Measurements from ENCODE around the gene ARGLU1.

ARGLU1 gene

GRCh38 chr13:106540613-106541012 lies 27.3 kb downstream of the ARGLU1 start:
- DNase-seq, result no peak

- no peak for DNase-seq
Measured at GRCh38 chr13:106537521-106537920, 30.4 kb downstream of the ARGLU1 start.

- peak; percentile 23 for DNase-seq
Measured at GRCh38 chr13:106536244-106537034, 31.5 kb downstream of the ARGLU1 start.

- DNase-seq, result peak; percentile 68
Measured at GRCh38 chr13:106535552-106536243, 32.2 kb downstream of the ARGLU1 start, which contains the start of gene EFNB2. EFNB2 (minus strand) TSS chr13:106535662; CDS start chr13:106534964, 698 bp downstream.

- no peak for DNase-seq
Measured at GRCh38 chr13:106534639-106535551, 33.0 kb downstream of the ARGLU1 start.

- DNase-seq, result peak; percentile 2
Measured at GRCh38 chr13:106533943-106534638, 33.8 kb downstream of the ARGLU1 start.

- peak; percentile 25 for DNase-seq
Measured at GRCh38 chr13:106533101-106533942, 34.6 kb downstream of the ARGLU1 start.

GRCh38 chr13:106532111-106532929 lies 35.6 kb downstream of the ARGLU1 start:
- no peak for DNase-seq

GRCh38 chr13:106530980-106531481 lies 36.9 kb downstream of the ARGLU1 start:
- no peak for DNase-seq

- no peak for DNase-seq
Measured at GRCh38 chr13:106530171-106530851, 37.6 kb downstream of the ARGLU1 start.

- no peak for DNase-seq
Measured at GRCh38 chr13:106529415-106530170, 38.3 kb downstream of the ARGLU1 start.

GRCh38 chr13:106528718-106529414 lies 39.1 kb downstream of the ARGLU1 start:
- no peak for DNase-seq

GRCh38 chr13:106527826-106528225 lies 40.1 kb downstream of the ARGLU1 start:
- DNase-seq, result no peak

- no peak for DNase-seq
Measured at GRCh38 chr13:106527445-106527801, 40.5 kb downstream of the ARGLU1 start.

- DNase-seq, result no peak
Measured at GRCh38 chr13:106526738-106527444, 41.0 kb downstream of the ARGLU1 start.

- no peak for DNase-seq
Measured at GRCh38 chr13:106525865-106526264, 42.1 kb downstream of the ARGLU1 start.

GRCh38 chr13:106524108-106524507 lies 43.8 kb downstream of the ARGLU1 start:
- DNase-seq, result no peak

GRCh38 chr13:106523576-106523975 lies 44.4 kb downstream of the ARGLU1 start:
- DNase-seq, result no peak

Data from NCI-H2029 (cell line).